T-helper 1 cell (primary cell): ENCODE results near the gene GAB2.
A peak's percentile ranks its signal among the peaks of the same experiment; 100 is the strongest.

Experiments used
- DNase-seq, 5 donors: peaks; one replicate each; pipeline ENCODE4 v3.0.0-alpha.2; 2012 to 2020

Gene GAB2

DNA sequence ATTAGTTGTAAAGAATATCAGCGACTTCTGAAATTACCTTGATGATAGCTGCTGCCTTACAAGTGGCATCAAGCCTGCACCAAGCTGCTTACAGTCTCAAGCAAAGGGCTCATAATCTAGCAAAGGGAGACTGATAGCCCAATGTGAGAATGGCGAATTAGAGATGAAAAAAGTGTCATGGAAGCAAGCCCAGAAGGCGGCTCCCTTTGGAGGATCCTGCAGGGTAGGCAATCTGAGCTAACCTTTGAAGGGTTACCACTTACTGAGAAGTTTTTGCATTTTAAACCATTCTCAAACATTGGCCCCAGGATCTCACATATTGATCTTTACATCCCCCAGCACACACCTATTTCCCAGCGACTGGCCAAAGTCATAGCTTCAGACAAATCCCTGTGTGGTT, 18.5 kb downstream of the GAB2 start:
- no peak for DNase-seq

DNA sequence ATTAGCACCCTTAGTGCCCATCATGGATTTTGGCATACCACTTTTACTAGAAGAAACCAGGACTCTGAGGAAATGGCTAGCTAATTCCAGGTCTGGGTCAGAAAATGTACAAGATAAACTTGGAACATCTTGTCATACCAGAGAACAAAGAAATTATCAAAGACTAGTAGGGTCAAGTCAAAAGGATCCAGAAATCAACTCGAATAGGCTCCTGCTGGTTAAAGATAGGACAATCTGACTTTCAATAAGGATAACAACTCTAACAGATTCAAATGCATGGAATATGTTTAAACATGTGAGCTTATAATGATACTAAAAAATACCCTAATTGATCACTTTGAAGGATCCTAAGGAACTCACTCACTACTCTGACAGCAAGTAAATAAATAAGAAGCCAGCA, 18.9 kb downstream of the GAB2 start:
- no peak for DNase-seq

DNA sequence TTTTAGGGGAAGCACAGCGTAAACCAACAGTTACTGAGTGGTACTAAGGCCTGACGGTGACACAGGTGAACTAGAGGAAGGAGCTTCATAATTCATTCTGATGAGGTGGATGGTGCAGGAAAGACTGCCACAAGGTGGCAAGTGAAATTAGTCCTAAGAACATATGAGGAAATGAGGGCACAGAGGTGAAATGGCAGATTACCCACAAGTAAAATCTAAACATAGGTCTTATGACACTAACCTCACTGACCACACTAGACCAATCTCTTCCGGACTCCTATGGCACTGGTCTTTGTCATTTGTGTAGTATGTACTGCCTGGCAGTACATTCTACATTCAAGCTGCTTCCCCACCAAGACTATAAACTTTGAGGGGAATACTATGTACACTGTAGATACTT, 20.2 kb downstream of the GAB2 start:
- peak in 1 of 5 donors; percentile 77 for DNase-seq

GRCh38 chr11:78395597-78395996, 22.0 kb downstream of the GAB2 start:
- DNase-seq: no peak

DNA sequence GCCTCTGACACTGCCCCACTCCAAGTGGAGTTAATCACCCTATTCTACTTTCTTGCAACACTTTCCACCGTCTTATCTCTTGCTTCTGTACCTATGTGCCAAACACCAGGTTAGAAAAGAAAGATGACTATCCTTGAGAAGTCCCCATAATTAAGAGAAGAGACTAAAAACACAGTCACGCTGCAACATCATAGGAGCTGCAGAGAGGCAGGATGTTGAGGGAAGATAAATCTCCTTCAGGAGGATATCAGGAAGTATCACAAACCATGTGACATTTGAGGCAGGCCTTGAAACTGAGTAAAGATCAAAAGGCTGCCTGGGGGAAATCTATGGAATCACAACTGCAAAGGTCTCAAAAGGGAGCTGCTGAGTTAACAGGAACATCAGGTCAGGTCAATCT, 24.8 kb downstream of the GAB2 start:
- no peak for DNase-seq

DNA sequence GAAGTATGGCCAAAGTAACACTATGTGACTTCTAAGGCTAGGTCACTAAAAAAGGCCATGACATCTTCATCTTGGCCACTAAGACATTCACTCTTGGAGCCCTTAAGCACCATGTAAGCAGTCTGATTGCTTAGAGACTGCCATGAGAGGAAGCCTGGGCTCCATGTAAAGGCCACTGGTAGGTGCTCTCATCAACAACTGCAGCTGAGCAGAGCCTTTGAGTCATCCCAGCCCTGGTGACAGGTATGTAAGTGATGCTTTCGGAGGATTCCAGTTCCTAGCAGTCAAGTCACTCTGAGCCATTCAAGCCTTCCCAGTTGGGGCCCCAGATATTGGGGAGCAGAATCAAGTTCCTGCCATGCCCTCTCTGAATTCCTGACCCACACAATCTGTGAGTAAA, 26.2 kb downstream of the GAB2 start:
- DNase-seq: no peak

- no peak for DNase-seq
Measured at GRCh38 chr11:78390809-78391208, 26.8 kb downstream of the GAB2 start.

- DNase-seq: no peak
Measured at GRCh38 chr11:78386215-78386941, 31.2 kb downstream of the GAB2 start.

DNA sequence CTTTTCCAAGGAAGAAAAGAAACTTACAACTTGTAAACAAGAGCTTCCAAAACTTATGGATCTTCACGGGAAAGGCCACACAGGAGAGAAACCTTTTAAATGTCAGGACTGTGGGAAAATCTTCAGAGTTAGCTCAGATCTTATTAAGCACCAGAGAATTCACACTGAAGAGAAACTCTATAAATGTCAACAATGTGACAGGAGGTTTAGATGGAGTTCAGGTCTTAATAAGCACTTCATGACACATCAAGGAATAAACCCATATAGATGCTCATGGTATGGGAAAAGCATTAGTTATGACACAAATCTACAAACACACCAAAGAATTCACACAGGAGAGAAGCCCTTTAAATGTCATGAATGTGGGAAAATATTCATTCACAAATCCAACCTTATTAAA, 32.4 kb downstream of the GAB2 start:
- DNase-seq: no peak

DNA sequence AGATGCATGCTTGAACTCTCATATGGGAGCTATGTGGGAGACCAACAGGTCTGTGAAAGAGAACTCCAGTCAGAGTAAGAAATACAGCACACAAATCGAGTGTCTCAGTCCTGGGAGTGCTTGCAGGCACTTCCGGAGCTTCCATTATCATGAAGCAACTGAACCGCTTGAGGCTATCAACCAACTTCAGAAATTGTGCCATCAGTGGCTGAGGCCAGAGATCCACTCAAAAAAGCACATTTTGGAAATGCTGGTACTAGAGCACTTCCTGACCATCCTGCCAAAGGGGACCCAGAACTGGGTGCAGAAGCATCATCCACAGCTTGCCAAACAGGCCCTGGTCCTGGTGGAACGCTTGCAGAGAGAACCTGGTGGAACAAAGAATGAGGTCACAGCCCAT, 33.4 kb downstream of the GAB2 start:
- no peak for DNase-seq

DNA sequence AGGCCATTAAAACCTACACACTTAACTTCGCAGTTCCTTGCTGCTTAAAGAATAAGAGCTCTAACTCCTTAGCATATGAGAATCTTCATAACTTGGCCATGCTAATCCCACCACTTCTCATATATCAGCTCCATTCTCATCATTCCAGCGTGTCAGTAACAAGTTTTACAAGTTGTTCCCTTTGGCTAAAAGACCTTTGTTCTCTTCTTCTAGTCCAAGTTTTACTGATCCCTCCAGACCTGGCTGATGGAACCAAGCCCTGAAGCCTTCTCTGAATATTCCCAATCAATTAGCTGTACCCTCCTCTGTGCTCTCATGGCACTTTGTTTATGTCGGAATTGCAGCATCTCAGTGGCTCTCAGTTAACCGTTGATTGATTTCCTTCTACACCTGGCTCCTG, 35.8 kb downstream of the GAB2 start:
- DNase-seq: no peak

DNA sequence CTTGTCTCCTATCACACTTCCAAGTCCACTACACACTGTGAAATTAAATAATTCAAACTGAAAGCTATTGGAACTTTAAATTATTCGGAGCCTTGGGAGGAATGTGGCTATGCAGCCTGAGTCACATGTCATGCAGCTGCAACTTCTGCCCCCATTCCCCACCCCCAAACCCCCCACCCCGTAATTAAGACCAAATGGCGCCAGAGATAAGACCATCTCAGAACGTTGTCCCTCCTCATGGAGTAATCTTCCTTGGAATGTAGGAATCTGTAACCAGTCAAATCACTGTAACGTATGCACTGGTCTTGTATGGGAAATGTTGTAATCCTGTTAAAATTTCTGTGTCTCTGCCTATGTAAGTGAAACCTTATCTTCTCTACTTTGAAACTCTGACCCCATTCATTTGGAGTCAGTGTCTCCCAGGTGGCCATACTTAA, 37.0 kb downstream of the GAB2 start:
- no peak for DNase-seq

DNA sequence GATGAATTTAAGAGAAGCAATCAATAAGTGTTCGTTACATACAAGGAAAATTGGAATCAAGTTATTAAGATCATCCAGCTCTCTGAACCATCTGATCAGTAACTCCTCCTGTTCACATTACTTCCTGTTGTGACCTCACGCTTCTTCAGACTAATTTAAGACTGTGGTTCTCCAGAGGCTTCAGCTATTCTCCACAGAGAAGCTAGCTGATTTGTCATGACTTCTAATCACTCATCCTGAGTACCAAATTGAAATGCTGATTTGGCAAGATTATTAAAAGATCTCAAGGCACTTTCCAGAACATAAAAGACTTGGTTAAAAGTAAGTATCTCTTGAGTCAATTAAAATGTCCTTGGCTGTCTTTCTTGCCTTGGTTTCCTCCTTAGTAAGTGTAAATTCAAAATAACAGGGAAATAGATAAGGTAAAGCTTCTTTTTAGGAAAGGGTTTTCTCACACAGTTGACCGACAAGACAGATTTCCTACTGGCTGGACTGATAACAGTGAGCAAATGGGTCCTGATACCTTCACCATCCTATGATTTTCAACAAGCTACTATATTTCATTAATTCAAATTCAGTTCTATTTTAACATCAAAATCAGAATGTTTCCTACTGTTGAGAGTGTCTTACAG, 38.5 kb downstream of the GAB2 start:
- peak in 1 of 5 donors; percentile 18 for DNase-seq

GRCh38 chr11:78377625-78378418, 39.8 kb downstream of the GAB2 start:
- DNase-seq: no peak

DNA sequence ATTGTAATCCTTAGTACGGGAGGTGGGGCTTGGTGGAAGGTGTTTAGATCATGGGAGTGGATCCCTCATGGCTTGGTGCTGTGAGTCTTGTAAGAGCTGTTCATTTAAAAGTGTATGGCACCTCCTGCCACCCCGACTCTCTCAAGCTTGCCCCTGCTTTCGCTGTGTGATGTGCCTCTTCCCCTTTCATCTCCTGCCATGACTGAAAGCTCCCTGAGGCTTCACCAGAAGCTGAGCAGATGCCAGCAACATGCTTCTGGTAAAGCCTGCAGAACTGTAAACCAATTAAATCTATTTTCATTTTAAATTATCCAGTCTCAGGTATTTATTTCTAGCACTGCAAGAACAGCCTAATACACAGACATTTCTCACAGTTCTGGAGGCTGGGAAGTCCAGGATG, 40.8 kb downstream of the GAB2 start:
- no peak for DNase-seq

DNA sequence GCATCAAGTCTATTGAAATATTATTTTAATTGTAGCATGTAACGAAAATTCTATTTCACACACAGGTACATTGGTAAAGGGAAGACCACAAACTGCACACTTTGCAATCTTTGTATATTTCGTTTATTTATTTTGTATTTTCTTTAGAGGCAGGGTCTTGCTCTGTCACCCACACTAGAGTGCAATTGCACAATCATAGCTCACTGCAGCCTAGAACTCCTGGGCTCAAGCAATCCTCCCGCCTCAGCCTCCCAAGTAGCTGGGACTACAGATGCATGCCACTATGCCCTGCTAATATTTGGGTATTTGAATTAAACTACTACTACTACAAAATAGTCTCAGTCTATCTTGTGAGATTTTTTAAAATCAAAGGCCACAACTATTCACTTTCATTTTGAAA, 42.7 kb downstream of the GAB2 start:
- no peak for DNase-seq

- no peak for DNase-seq
Measured at GRCh38 chr11:78373689-78374088, 43.9 kb downstream of the GAB2 start.

DNA sequence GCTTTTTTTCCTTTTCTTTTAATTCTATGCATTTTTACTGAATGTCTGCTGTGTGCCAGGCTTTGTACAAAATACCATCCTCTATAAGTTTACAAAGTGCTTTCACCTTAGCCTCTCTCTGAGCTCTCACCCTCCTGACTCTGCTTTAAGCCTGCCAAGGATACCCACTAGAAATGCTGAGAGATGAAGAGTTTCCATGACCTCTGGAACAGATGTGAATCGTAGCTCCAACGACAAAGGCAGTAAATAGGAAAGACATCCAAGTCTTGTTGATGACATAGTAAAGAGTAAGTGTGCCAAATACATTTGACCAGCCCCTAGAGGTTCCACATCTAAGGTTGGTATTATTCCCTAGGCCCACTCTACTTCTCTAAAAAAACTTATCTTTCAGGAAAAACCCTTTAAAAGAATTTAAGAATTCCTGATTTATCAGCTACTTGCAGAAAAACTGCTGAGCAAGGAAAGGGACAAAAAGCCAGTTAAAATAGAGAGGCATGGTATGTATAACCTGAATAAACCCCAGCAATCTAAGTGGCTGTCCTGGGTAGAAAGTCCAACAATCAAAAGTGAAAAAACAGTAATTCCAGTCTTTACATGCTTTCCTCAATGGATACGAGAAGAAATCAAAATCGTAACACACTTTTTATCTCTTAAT, 45.4 kb downstream of the GAB2 start:
- no peak for DNase-seq

DNA sequence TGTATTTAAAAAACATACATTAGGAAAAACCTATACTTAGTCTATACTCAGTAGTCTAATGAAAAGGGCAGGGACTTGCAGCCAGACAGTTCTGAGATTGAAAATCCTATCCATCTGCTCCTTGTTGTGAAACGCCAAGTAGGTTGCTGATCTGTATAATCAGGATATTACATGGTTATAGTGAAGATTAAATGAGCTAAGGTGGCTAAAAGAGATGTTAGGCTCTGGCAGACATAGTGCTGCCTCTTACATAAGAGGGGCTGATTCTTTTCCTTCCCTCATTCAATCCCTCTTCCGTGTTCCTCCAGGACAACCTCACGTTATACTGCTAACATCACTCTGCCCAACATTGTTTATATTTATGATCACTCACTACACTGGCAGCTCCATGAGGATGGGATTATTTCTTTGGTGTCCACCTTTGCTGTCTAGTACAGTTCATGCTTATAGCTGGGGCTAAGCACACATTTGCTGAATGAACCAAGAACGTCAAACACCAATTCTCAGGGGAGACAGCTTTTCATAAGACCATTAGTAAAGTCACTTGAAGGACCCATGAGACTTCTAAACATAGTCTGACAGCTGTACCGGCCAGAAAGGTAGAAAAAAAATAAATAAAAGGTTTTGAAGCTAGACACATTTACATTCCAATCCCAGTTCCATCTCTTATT, 46.3 kb downstream of the GAB2 start:
- no peak for DNase-seq

GRCh38 chr11:78370406-78371172, 47.0 kb downstream of the GAB2 start:
- DNase-seq: no peak

DNA sequence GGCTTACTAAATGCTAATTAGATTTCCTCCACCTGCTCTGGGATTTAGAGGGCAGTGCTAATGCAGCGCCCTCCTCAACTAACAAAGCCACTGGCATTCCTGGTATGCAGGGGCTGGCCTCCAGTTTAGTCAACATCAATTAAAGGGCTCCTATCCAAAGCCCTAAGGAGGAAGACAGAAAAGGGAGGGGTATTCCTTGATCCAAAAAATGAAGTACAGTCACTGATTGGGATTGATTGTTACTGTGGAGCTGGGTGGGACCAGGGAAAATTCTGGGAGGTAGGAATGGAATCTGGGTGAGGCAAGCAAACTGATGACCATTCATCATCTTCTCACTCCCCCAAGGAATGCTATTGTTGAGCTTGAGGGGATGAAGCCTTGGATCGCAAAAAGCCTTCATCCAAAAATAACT, 52.2 kb downstream of the GAB2 start:
- DNase-seq: no peak
